Stomach (tissue), 4 donors: ENCODE measurements around the gene ACACA.

Experiments
- CTCF ChIP-seq, 7 experiments: fragments of 450-650 bp in 4 of 7; fragments of 200-600 bp in 3 of 7; sonication (generic) in 3 of 7; IDR thresholded peaks; one replicate each; pipeline ENCODE4 v1.5.1; 2016 to 2019; ENCODE audit warnings: antibody characterized with exemption in 7 of 7, control low read depth in 2 of 7, mild to moderate bottlenecking in 1 of 7
- POLR2AphosphoS5 ChIP-seq, 3 donors: sonication (generic); formaldehyde crosslinking; IDR thresholded peaks; one replicate each; pipeline ENCODE4 v1.6.1; 2016; ENCODE audit warnings: antibody characterized with exemption in 3 of 3

DNA sequence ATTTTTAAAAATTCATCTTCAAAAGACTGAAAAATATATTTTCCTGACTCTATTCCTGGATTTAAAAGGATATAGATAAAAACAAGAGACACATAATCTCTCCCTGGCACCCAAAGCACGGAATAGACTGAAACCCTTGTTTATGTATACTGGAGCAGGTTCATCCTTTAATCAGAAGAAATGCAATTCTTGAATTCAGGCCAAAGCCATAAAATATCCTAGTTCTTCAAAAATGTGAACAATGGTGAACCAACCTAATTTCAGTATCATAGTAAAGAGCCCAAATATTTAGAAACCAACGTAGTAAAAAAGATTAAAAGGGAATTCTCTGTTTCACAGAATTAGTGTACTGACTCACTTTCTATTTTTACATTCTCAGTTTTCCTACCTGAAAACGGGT, 219.4 kb downstream of the ACACA start:
- TF ChIP-seq POLR2AphosphoS5 (IDR thresholded peaks at IDR 0.05) = no peak
- no peak for TF ChIP-seq CTCF (IDR thresholded peaks at IDR 0.05)
